ENCODE measurements around the gene SKA2.
"Not testable (repeated sequence)": the region's sequence is repeated elsewhere in the genome, so short reads cannot be mapped to it uniquely, and the experiment has no call there.

Gene SKA2, protein sequence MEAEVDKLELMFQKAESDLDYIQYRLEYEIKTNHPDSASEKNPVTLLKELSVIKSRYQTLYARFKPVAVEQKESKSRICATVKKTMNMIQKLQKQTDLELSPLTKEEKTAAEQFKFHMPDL

DNA sequence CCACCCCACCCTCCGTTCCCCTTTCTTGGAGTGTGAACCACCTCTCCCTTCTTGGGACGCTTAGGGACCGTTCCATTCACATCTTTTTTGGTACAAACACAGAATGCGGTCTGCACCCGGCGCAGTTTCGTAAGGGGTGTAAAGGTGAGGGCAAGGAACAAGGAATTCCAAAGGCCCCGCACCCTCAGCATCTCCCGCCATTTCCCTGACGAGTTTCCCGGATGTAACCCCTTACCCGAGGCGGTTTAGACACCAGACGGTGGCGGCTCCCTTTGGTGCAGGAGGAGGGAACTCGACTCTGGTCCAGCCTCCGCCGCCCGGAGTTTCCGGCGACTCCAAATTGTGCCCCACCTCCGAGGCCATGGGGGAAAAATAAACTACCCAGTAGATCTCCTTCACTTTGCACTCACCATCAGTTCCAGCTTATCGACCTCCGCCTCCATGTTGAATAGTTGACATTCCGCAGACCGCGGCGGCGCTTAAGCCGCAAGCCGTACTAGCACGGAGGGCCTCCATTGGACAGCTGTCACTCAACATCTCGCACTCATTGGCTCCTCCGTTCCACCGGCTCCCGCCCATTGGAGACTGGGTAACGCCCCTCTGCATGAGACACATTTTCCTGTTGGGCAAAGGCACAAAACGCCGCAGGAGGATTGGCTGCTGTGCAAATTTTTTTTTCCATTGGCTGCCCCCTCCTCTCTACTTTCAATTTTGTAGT lies at the start of gene SKA2:
SKA2 (minus strand) TSS at position 466 of the 718 bp plus-strand sequence; CDS start at position 443, 23 bp downstream.
- DNase-seq, result peak; percentile 92

DNA sequence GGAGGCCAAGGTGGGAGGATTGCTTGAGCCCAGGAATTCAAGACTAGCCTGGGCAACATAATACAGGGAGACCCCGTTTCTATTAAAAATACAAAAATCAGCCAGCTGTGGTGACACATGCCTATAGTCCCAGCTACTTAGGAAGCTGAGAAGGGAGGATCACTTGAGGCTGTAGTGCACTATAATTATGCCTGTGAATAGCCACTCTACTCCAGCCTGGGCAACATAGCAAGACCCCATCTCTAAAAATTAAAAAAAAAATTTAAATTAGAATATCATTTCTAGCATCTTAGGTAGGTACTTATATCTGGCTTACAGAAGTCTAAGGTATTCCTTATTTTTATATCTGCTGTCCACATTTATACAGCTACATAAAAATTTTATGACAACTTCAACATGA lies 47.3 kb upstream of the SKA2 start:
- DNase-seq, result no peak

DNA sequence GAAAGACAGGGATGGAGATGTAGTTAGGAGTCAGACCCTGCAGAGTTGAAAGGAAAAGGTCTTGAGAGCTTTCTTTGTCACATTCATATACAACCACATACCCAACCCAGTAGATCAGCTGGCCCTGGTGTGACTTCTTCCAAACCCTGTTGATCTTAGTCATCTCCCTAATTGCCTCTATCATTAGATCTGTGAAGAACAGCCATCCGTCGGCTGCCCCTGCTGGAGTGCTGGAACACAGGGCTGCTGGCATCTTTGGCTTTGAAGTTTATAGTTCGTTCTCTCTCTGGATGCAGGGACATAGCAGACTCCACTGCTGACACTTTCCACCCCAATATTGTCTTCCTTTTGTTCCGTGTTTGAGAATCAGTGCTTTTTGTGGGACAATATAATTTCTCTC lies 44.4 kb upstream of the SKA2 start:
- no peak for DNase-seq

DNA sequence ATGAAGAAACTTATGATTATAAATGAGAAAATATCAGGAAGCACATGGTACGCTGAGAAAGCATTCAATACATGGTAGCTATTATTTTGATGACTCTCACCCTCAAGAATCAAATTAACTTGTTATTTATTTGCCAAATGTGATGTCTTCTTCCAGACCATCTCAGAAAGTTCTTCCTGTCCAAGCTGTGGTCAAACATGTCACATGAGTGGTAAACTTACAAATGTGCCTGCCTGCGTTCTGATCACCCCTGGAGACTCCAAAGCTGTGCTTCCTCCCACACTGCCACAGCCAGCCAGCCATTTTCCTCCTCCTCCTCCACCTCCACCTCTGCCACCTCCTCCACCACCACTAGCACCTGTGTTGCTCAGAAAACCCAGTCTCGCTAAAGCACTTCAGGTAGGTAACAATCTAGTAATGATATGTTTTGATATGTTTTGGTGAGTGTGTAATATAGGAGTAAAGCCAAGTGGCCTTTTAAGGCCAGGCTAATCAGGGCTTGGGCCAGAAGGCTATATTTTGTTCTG lies 38.4 kb upstream of the SKA2 start:
- no peak for DNase-seq

DNA sequence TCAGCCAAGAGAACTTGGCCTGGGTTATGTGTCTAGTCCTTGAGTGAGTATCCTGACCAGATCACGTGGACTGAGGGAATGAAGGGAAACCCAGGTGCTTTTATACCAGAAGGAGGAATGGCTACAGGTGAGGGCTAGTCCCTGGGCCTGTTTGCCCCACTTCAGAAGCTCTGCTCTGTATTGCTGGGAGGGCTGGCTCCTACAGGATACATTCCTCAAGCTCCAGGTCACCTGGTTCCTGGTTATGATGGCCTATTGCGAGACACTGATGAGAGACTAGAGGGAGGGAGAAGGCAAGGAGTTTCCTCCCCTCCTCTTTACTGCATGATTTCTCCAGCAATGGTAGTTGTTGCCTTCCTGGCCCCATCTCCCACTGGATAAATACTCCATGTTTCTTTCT lies 35.8 kb upstream of the SKA2 start:
- DNase-seq, result no peak

DNA sequence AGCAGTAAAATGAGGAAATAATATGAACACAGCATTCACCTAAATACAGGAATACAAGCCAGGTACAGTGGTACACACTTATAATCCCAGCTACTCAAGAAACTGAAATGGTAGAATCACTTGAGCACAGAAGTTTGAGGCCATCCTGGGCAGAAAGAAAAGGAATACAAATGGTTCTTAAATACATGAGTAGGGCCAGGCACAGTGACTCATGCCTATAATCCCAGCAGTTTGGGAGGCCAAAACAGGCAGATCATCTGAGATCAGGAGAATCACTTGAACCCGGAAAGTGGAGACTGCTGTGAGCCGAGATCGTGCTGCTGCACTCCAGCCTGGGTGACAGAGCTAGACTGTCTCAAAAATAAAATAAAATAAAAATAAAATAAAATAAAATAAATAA lies 31.9 kb upstream of the SKA2 start:
- DNase-seq, result no peak

DNA sequence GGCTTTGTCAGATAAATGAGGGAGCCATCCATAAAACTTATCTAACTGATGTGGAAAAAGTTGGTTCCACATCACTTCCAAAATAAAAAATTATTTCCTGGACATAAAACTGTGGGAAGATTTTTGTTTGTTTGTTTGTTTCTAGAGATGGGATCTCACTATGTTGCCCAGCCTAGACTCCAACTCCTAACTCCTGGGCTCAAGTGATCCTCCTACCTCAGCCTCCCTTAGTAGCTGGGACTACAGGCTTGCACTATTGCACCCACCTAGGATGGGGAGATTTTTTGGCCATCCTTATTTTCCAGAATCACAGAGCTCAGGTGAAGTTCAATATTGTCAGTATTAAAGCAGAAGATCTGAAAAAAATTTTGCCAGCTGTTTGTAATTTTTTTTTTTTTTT lies 31.0 kb upstream of the SKA2 start:
- DNase-seq, result no peak

DNA sequence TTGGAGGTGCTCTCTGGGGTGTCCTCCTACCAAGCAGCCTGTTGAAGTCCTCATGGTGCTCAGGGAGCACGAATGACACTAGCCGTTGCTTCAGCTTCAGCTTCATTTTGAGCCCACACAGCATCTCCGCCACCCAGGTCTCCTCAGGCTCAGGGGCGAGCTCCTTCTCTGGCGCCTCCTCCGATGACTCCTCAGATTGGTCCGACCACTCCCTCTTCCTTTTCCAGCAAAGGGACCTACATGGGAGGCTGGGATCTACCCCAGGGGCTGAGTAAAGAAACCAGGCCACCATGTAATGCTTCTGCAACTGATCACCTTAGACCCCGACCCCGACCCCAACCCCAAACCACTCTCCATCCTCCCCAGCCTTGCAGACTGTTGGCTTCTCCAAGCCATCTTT lies 26.5 kb upstream of the SKA2 start:
- DNase-seq, result no peak

DNA sequence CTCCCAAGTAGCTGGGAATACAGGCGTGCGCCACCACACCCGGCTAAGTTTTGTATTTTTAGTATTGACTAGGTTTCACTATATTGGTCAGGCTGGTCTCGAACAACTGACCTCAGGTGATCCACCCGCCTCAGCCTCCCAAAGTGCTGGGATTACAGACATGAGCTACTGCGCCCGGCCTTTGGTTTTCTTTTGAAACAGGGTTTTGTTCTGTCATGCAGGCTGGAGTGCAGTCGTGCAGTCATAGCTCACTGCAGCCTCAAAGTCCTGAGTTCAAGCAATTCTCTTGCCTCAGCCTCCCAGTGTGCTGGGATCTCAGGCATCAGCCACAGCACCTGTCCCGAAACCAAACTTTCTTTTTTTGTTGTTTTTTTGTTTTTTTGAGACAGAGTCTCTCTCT lies 25.6 kb upstream of the SKA2 start:
- DNase-seq, result no peak

DNA sequence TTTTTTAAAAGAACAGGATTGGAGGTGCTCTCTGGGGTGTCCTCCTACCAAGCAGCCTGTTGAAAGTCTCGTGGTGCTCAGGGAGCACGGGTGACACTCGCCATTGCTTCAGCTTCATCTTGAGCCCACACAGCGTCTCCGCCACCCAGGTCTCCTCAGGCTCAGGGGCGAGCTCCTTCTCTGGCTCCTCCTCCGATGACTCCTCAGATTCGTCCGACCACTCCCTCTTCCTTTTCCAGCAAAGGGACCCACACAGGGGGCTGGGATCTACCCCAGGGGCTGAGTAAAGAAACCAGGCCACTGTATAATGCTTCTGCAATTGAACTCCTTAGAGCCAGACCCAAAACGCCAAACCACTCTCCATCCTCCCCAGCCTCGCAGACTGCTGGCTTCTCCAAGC lies 24.6 kb upstream of the SKA2 start:
- not testable (repeated sequence) for DNase-seq

DNA sequence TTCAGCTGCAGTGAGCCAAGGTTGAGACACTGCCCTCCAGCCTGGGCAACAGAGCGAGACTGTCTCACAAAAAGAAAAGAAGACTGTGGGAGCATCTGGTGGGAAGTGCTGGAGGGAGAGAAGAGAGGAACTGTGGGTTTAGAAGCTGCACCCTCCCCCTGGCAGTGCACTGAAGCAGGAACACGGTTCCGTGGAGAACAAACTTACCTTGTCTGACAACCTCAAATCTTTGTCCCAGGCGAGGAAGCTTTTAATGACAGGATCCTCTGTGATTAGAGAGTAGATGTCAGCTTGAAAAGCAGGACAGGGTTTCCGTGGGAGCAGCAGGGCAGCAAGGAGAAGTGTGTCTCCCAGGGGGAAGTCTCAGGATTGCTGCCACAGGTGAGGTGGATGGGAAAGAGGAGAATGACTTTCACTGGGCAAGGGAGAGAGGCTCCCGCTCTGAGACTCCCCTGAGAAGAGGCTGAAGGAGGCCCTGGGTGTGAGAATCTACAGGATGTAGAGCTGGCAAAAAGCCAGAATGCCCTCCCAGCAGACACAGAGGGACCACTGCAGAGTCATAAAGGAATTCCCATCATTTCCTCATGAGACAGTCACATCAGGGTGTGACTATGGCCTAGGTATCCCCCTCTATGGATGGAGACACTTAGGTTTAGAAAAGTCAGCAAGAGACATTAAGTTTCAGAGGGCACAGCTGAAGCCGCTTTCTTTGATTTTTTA lies 23.4 kb upstream of the SKA2 start:
- DNase-seq, result no peak

DNA sequence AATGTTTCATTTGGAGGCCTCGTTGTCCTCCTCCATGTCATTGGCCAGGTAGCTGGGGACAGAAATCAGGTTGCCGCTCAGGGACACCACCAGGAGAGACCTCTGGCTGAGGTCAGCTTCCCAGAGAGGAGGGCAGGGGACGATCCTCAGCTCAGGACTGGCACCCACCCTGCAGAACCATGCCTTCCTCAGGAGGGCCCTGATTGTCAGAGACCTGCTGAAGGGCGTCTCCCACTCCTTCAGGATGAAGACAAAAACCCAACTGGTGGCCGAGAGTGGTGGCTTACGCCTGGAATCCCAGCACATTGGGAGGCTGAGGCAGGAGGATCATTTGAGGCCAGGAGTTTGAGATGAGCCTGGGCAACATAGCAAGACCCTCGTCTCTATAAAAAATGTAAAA lies 20.1 kb upstream of the SKA2 start:
- no peak for DNase-seq

DNA sequence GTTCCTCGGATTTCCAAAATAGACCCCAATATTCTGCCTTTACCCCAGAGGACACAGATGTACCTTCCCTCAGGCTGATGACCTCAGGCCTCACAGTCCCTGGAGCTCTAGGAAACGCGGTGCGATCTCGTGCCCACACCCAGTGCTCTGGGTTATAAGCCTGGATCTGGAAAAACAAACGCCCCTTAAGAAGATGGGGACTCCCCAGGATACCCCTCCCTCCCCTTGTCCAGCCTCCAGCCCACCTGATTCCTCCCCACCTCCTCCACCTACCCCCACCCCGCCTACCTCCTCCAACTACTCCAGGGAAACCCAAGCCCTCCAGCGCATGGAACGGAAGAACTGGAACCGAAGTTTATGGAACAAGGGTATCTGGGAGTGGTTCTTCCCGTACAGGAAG lies 19.7 kb upstream of the SKA2 start:
- DNase-seq, result no peak

DNA sequence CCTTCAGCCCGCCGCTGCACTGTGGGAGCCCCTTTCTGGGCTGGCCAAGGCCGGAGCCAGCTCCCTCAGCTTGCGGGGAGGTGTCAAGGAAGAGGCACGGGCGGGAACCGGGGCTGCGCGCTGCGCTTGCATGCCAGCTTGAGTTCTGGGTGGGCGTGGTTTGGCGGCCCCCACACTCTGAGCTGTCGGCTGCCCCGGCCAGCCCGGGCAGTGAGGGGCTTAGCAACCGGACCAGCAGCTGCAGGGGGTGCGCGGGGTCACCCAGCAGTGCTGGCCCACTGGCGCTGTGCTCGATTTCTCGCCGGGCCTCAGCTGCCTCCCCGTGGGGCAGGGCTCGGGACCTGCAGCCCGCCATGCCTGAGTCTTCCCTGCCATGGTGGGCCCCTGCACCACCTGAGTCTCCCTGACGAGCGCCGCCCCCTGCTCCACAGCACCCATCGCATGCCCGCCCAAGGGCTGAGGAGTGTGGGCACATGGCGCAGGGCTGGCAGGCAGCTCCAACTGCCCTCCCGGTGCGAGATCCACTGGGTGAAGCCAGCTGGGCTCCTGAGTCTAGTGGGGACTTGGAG lies 17.5 kb upstream of the SKA2 start:
- DNase-seq, result no peak

DNA sequence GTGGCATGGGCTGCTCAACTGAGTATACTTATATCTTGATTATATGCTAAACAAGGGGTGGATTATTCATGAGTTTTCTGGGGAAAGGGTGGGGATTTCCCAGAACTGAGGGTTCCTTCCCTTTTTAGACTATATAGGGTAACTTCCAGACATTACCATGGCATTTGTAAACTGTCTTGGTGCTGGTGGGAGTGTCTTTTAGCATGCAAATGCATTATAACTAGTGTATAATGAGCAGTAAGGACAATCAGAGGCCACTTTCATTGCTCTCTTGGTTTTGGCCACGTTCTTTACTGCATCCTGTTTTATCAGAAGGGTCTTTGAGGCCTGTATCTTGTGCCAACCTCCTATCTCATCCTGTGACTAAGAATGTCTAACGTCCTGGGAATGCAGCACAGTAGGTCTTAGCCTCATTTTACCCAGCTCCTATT lies 12.6 kb upstream of the SKA2 start:
- no peak for DNase-seq

DNA sequence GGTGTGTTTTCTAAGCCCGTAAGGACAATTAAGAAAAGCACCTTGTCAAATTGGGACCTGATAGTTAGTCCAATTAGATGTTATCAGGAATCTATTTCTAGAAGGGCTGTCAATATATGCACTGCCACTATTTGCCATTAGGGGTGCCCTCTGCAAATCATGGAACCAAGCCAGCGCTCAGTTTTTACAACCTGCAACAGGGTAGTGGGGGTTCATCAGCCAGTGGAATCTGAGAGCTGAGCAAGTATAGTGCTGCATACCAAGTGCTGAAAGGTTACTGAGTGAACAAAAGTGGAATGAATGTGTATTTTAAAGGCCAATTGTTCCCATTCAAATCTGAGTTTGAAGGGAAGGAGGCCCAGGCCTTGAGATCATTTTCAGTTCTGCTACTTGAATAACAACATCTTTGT lies 11.0 kb upstream of the SKA2 start:
- DNase-seq, result peak; percentile 26

DNA sequence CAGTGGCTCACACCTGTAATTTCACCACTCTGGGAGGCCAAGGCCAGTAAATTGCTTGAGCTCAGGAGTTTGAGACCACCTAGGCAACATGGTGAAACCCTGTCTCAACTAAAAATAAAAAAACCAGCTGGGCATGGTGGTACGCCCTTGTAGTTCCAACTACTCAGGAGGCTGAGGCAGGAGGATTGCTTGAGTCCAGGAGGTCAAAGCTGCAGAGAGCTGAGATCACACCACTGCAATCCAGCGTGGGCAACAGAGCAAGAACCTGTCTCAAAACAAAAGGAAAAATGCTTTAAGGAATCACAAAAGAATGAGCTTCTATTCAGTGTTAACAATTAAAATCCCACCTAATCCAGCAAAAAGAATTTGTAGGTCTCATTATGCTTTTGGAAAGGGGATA lies 6.5 kb upstream of the SKA2 start:
- no peak for DNase-seq

DNA sequence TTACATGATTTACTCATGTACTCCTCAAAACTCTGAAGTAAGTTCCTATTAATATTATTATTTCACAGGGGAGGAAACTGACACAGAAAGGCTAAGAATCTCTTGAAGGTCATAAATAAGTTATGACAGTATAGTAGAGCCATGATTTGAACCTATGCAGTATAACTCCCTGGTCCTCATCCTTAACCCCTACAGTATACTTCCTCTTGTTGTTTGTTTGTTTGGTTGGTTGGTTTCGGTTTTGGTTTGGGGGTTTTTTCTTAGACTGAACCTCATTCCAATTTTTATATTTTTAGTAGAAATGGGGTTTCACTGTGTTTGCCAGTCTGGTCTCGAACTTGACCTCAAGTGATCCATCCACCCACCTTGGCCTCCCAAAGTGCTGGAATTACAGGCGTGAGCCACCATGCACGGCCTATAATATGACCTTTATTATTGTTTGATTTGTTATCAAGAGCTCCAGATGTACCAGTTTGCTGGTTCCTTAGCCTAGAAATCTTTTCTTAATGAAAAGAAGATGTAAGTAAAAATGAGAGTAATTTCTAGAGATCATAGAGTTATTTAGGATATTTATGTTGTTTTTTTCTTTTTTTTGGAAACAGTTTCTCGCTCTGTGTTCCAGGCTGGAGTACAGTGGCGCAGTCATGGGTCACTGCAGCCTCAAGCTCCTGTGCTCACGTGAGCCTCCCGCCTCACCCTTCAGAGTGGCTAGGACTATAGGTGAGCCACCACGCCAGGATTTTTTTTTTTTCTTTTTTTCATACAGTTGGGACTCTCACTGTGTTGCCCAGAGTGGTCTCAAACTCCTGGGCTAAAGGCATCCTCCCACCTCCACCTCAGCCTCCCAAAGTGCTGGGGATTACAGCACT lies 5.4 kb upstream of the SKA2 start:
- no peak for DNase-seq

DNA sequence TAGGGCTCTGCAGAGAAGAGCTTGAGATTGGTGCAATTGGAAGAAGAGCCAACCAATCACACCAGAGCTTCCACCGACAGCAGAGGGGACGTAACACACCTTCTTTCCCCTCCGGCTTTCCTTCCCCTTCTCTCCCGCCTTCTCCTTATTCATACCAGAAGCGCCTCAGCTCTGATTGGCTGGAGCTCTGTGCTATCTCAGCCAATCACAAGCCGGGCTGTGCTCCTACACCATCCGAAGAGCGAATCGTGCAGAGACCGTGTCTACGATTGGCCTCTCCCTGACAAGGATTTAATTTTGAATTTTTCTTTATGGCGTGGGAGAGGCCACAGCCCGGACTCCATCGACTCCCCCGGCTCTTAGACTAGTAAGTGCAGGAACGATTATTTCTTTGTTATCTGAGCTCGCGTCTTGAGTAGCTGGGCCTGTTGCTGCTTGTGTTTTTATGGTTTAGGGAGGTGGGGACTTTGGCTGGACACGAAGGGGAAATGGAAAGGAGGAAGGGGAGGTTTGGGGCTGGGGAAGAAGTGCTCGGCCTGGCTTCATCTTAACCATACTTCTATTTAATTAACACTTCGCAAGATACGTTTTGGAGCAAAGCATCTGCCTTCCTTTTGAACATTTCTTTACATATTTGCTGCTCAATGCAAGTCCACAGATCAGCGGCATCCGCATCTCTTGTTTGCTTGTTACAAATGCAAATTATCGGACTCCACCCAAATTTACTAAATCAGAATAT lies 622 bp upstream of the SKA2 start, which contains the start of gene PRR11:
PRR11 (plus strand) TSS at position 308 of the 739 bp plus-strand sequence. CDS start 14,007 bp downstream, outside the sequence.
- DNase-seq, result peak; percentile 83

DNA sequence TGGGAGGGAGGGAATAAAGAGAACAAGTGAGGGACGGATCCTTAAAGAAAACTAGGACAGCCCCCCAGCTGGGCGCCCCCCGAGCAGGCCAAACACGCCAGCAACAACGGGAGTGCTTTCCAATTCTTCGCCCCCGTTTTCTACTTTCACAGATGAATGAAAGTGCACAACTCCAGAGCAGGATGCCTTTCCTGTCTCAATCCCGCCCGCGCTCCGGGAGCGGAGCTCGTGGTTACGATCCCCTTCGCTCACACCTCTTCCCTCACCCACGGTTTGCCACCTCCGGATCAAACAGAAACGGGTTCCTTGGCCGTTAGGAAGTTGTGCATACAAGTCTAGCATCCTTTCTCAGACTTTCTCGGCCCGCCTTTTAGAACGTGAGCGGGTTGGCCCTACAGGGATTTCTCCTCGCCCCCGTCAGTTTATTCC lies 680 bp downstream of the SKA2 start:
- DNase-seq, result peak; percentile 21

DNA sequence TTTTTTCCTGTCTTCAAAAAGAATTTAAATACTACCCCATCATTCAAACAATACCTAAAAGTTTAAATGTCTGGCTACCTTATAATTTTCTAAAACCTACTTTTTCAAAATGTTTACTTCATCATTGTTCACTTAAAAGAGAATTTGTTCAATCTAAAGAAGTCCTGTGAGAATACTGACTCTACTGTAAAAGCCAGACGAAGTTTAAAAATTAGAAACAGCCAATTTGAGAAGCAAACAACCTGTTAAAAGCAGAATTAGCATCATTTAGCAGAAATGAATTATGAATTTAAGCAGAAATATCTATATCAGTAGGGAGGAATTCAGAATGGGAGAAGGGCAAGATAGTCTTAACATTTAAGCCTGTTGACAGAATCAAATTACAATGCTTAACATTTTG lies 2.1 kb downstream of the SKA2 start:
- no peak for DNase-seq

DNA sequence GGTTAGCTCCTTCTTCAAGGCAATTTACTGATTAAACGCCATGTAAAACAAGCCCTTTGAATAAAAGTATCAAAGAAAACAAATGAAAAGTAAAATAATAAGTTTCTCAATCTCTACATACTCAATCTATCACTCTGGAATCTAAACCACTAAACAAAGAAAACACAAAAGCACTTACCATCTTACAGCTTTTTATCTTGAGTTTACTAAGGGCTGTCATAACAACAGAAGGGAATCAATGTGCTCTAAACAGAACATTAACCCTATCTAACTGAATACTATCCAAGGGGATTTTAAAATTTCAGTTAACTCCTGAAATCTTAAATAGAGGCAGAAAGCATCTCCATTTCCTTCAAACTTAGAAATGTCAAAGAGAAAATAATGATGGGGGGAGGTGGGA lies 3.4 kb downstream of the SKA2 start:
- no peak for DNase-seq

All from stimulated activated CD4-positive, alpha-beta T cell treated with anti-CD3 and anti-CD28 coated beads, Interleukin-4, amount 100 ng/mL, for 1 hour (primary cell).